HepG2 (cell line): ENCODE data around the gene MCFD2. TPM values are rescaled to one million over a fixed set of nuclear protein-coding genes. Genes with fewer than 3 reads are reported as not detected.

Experiments used
- ATF5 ChIP-seq: sonication (generic); formaldehyde crosslinking; IDR thresholded peaks from 2 replicates; pipeline ENCODE4 v1.4.0; 2020; ENCODE audit warnings: mild to moderate bottlenecking, low read depth, missing genetic modification reagents
- FOSL1 ChIP-seq: sonication (generic); formaldehyde crosslinking; IDR thresholded peaks from 2 replicates; pipeline ENCODE4 v1.9.0; 2021; ENCODE audit warnings: missing genetic modification reagents, borderline replicate concordance
- HBP1 ChIP-seq: IDR thresholded peaks from 2 replicates; pipeline ENCODE4 v1.6.1; 2016; ENCODE audit warnings: low read depth, control low read depth
- HDAC2 ChIP-seq: sonication (generic); formaldehyde crosslinking; IDR thresholded peaks from 2 replicates; pipeline ENCODE4 v1.4.0; 2020; ENCODE audit warnings: missing genetic modification reagents
- MBD4 ChIP-seq: IDR thresholded peaks from 2 replicates; pipeline ENCODE4 v1.6.1; 2012; ENCODE audit warnings: low read length, inconsistent platforms, borderline replicate concordance
- PLRG1 ChIP-seq: fragments of 450-650 bp; conservative IDR thresholded peaks from 2 replicates; pipeline ENCODE4 v1.6.1; 2016
- PLSCR1 ChIP-seq: sonication (generic); formaldehyde crosslinking; IDR thresholded peaks from 2 replicates; pipeline ENCODE4 v1.5.0; 2020; ENCODE audit warnings: missing genetic modification reagents, mild to moderate bottlenecking, borderline replicate concordance
- SP4 ChIP-seq: sonication (generic); formaldehyde crosslinking; IDR thresholded peaks from 2 replicates; pipeline ENCODE4 v1.8.1; 2023; ENCODE audit warnings: mild to moderate bottlenecking, missing genetic modification reagents
- TFE3 ChIP-seq: IDR thresholded peaks from 2 replicates; pipeline ENCODE4 v1.6.1; 2016
- THAP7 ChIP-seq: sonication (generic); formaldehyde crosslinking; IDR thresholded peaks from 2 replicates; pipeline ENCODE4 v1.8.1; 2023; ENCODE audit warnings: mild to moderate bottlenecking, missing genetic modification reagents
- ZBTB34 ChIP-seq: sonication (generic); formaldehyde crosslinking; IDR thresholded peaks from 2 replicates; pipeline ENCODE4 v1.8.0; 2022; ENCODE audit warnings: mild to moderate bottlenecking, missing genetic modification reagents
- ZNF12 ChIP-seq: sonication (generic); formaldehyde crosslinking; IDR thresholded peaks from 2 replicates; pipeline ENCODE4 v1.5.0; 2020; ENCODE audit warnings: missing genetic modification reagents
- ZNF256 ChIP-seq: sonication (generic); formaldehyde crosslinking; conservative IDR thresholded peaks from 2 replicates; pipeline ENCODE4 v1.4.0; 2020; ENCODE audit warnings: missing genetic modification reagents
- ZNF281 ChIP-seq: sonication (generic); formaldehyde crosslinking; IDR thresholded peaks from 2 replicates; pipeline ENCODE4 v1.4.0; 2020; ENCODE audit warnings: missing genetic modification reagents, borderline replicate concordance
- ZNF550 ChIP-seq: sonication (generic); formaldehyde crosslinking; IDR thresholded peaks from 2 replicates; pipeline ENCODE4 v1.4.0; 2020; ENCODE audit warnings: mild to moderate bottlenecking, missing genetic modification reagents, borderline replicate concordance
- ZNF816 ChIP-seq: sonication (generic); formaldehyde crosslinking; IDR thresholded peaks from 2 replicates; pipeline ENCODE4 v1.8.0; 2022; ENCODE audit warnings: missing genetic modification reagents, mild to moderate bottlenecking, borderline replicate concordance
- ZNF83 ChIP-seq: sonication (generic); formaldehyde crosslinking; IDR thresholded peaks from 2 replicates; pipeline ENCODE4 v1.4.0; 2020; ENCODE audit warnings: missing genetic modification reagents, mild to moderate bottlenecking, borderline replicate concordance
- polyA plus RNA-seq, 8 experiments: library from polyadenylated mRNA; depleted of rRNA in 3 of 8; stranded (reverse) in 7 of 8; unstranded in 1 of 8; fragments of >200 nt; fragmentation: Illumina TruSeq in 4 of 8; extraction: Trizol in 4 of 8; gene quantifications; 2 replicates each; pipeline versions ENCODE4 v1.2.1 to v1.2.3, GENCODE V29; 2011 to 2016; ENCODE audit warnings: low read depth in 4 of 8, missing spikeins in 1 of 8, mixed read lengths in 1 of 8; ENCODE audit not compliant: insufficient read depth in 1 of 8
- total RNA-seq, 5 experiments: library from RNA; depleted of rRNA; stranded (reverse); fragments of >200 nt; fragmentation: Illumina TruSeq; extraction: Trizol; gene quantifications; 2 replicates each; pipeline ENCODE4 v1.2.3, GENCODE V29; 2016; ENCODE audit warnings: low read depth in 1 of 5

The MCFD2 gene
- total and polyA plus RNA-seq, 2 of the 13 experiments (the other 11 are each of a cell fraction or from before 2014, with no cell fraction given): 183 to 232 TPM

GRCh38 chr2:46913471-46914381 lies 1.9 kb downstream of the MCFD2 start (continued):
- no peak for TF ChIP-seq THAP7 (CRISPR knock-in tag)
- no peak for TF ChIP-seq PLRG1
- no peak for TF ChIP-seq ZBTB34 (CRISPR knock-in tag)
- no peak for TF ChIP-seq ZNF256 (CRISPR knock-in tag)
- no peak; the same call in 1 of the 2 replicates for TF ChIP-seq ZNF550
- no peak for TF ChIP-seq PLSCR1 (CRISPR knock-in tag)
- TF ChIP-seq ZNF12 (CRISPR knock-in tag): 0 out of 2 replicates have a peak, but pooled peaks have one; percentile 47
- peak; percentile 60 for TF ChIP-seq HDAC2 (CRISPR knock-in tag)
- TF ChIP-seq ATF5 (CRISPR knock-in tag): no peak
- no peak for TF ChIP-seq FOSL1 (CRISPR knock-in tag)
- no peak for TF ChIP-seq ZNF281 (CRISPR knock-in tag)
- no peak for TF ChIP-seq SP4 (CRISPR knock-in tag)
- TF ChIP-seq ZNF816: no peak
- TF ChIP-seq TFE3 (CRISPR knock-in tag): no peak
- TF ChIP-seq HBP1 (CRISPR knock-in tag): peak; percentile 8; the same call in 1 of the 2 replicates
- TF ChIP-seq ZNF83 (CRISPR knock-in tag): no peak
- no peak for TF ChIP-seq MBD4
